Neural cell (in vitro differentiated cells): ENCODE measurements around the gene ZNF524.

Source experiments
- EP300 ChIP-seq: fragments of 450-650 bp; conservative IDR thresholded peaks from 2 replicates; pipeline ENCODE4 v1.6.1; 2014; ENCODE audit warnings: antibody characterized with exemption, mild to moderate bottlenecking, moderate library complexity; ENCODE audit not compliant: poor library complexity, severe bottlenecking
- EZH2 ChIP-seq: fragments of 200-600, 300-800 bp; shearing (Covaris generic), sonication (generic); IDR thresholded peaks from 2 replicates; pipeline ENCODE4 v1.6.1; 2014; ENCODE audit warnings: antibody characterized with exemption, low read length, borderline replicate concordance, mild to moderate bottlenecking; ENCODE audit not compliant: insufficient read depth, poor library complexity, severe bottlenecking
- MXI1 ChIP-seq: fragments of 450-650 bp; conservative IDR thresholded peaks from 2 replicates; pipeline ENCODE4 v1.6.1; 2014; ENCODE audit warnings: antibody characterized with exemption, mild to moderate bottlenecking; ENCODE audit not compliant: poor library complexity, severe bottlenecking
- POLR2AphosphoS5 ChIP-seq: IDR thresholded peaks from 2 replicates; pipeline ENCODE4 v1.6.1; 2012
- RAD21 ChIP-seq: fragments of 450-650 bp; conservative IDR thresholded peaks from 2 replicates; pipeline ENCODE4 v1.6.1; 2014; ENCODE audit warnings: antibody characterized with exemption, mild to moderate bottlenecking, moderate library complexity
- TF ChIP-seq, protein P1 (sequence below): fragments of 450-650 bp; IDR thresholded peaks from 2 replicates; pipeline ENCODE4 v1.5.1; 2014; ENCODE audit warnings: antibody characterized with exemption, mild to moderate bottlenecking, moderate library complexity; ENCODE audit not compliant: poor library complexity, severe bottlenecking
- TF ChIP-seq, protein P2 (sequence below): IDR thresholded peaks from 2 replicates; pipeline ENCODE4 v1.6.1; 2012; ENCODE audit warnings: borderline replicate concordance

GRCh38 chr19:55554302-55554701 is 45.8 kb upstream of the ZNF524 start:
- no peak for TF ChIP-seq POLR2AphosphoS5
- TF ChIP-seq, protein P1, sequence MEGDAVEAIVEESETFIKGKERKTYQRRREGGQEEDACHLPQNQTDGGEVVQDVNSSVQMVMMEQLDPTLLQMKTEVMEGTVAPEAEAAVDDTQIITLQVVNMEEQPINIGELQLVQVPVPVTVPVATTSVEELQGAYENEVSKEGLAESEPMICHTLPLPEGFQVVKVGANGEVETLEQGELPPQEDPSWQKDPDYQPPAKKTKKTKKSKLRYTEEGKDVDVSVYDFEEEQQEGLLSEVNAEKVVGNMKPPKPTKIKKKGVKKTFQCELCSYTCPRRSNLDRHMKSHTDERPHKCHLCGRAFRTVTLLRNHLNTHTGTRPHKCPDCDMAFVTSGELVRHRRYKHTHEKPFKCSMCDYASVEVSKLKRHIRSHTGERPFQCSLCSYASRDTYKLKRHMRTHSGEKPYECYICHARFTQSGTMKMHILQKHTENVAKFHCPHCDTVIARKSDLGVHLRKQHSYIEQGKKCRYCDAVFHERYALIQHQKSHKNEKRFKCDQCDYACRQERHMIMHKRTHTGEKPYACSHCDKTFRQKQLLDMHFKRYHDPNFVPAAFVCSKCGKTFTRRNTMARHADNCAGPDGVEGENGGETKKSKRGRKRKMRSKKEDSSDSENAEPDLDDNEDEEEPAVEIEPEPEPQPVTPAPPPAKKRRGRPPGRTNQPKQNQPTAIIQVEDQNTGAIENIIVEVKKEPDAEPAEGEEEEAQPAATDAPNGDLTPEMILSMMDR: no peak
- no peak for TF ChIP-seq EZH2
- no peak for TF ChIP-seq EP300
- TF ChIP-seq, protein P2, sequence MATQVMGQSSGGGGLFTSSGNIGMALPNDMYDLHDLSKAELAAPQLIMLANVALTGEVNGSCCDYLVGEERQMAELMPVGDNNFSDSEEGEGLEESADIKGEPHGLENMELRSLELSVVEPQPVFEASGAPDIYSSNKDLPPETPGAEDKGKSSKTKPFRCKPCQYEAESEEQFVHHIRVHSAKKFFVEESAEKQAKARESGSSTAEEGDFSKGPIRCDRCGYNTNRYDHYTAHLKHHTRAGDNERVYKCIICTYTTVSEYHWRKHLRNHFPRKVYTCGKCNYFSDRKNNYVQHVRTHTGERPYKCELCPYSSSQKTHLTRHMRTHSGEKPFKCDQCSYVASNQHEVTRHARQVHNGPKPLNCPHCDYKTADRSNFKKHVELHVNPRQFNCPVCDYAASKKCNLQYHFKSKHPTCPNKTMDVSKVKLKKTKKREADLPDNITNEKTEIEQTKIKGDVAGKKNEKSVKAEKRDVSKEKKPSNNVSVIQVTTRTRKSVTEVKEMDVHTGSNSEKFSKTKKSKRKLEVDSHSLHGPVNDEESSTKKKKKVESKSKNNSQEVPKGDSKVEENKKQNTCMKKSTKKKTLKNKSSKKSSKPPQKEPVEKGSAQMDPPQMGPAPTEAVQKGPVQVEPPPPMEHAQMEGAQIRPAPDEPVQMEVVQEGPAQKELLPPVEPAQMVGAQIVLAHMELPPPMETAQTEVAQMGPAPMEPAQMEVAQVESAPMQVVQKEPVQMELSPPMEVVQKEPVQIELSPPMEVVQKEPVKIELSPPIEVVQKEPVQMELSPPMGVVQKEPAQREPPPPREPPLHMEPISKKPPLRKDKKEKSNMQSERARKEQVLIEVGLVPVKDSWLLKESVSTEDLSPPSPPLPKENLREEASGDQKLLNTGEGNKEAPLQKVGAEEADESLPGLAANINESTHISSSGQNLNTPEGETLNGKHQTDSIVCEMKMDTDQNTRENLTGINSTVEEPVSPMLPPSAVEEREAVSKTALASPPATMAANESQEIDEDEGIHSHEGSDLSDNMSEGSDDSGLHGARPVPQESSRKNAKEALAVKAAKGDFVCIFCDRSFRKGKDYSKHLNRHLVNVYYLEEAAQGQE: no peak
- TF ChIP-seq MXI1: no peak
- TF ChIP-seq RAD21: no peak
